ENCODE results near the gene PIN4.

DNA sequence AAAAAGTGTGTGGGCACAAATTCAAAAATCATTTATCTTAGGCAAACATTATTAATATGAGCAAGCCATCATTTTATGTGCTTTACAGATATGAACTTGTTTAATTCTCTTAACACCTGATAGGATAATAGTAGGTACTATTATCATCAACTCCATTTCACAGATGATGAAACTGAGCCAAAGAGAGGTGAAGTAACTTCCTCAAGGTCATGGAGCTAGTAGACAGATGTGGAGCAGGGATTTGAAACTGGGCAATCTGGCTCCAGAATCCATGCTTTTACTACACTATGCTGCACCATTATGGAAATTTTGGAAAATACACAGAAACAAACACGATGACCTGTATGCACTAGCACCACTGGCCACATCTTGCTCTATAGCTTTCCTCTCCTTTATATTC is 1.0 kb upstream of the PIN4 start:
- TF ChIP-seq, protein P1, sequence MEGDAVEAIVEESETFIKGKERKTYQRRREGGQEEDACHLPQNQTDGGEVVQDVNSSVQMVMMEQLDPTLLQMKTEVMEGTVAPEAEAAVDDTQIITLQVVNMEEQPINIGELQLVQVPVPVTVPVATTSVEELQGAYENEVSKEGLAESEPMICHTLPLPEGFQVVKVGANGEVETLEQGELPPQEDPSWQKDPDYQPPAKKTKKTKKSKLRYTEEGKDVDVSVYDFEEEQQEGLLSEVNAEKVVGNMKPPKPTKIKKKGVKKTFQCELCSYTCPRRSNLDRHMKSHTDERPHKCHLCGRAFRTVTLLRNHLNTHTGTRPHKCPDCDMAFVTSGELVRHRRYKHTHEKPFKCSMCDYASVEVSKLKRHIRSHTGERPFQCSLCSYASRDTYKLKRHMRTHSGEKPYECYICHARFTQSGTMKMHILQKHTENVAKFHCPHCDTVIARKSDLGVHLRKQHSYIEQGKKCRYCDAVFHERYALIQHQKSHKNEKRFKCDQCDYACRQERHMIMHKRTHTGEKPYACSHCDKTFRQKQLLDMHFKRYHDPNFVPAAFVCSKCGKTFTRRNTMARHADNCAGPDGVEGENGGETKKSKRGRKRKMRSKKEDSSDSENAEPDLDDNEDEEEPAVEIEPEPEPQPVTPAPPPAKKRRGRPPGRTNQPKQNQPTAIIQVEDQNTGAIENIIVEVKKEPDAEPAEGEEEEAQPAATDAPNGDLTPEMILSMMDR (conservative IDR thresholded peaks at IDR 0.05; ENCODE audit: low read length) = no peak
- TF ChIP-seq EZH2phosphoT487 (IDR thresholded peaks at IDR 0.05; ENCODE audit: borderline replicate concordance) = no peak
